Superior temporal gyrus (tissue), 1 donor: Measurements from ENCODE around the gene ISX.

Experiments used
- DNase-seq: peaks from one replicate; pipeline ENCODE4 v3.0.0-alpha.2; 2016; ENCODE audit errors: extremely low spot score

ISX gene

GRCh38 chr22:35111244-35111643, 45.3 kb downstream of the ISX start:
- no peak for DNase-seq

GRCh38 chr22:35113341-35113740, 47.4 kb downstream of the ISX start:
- DNase-seq = no peak

GRCh38 chr22:35114131-35114980, 48.4 kb downstream of the ISX start:
- no peak for DNase-seq

GRCh38 chr22:35115515-35115914, 49.6 kb downstream of the ISX start:
- DNase-seq = no peak

GRCh38 chr22:35116269-35116668, 50.3 kb downstream of the ISX start:
- no peak for DNase-seq

- DNase-seq = no peak
Observed at GRCh38 chr22:35116817-35117216, 50.9 kb downstream of the ISX start.

GRCh38 chr22:35119494-35119893, 53.5 kb downstream of the ISX start:
- DNase-seq = no peak

GRCh38 chr22:35124691-35125219, 58.8 kb downstream of the ISX start:
- DNase-seq = no peak

- DNase-seq = no peak
Observed at GRCh38 chr22:35126993-35127392, 61.0 kb downstream of the ISX start.

- no peak for DNase-seq
Observed at GRCh38 chr22:35128637-35129036, 62.7 kb downstream of the ISX start.

- DNase-seq = no peak
Observed at GRCh38 chr22:35131525-35132000, 65.6 kb downstream of the ISX start.

GRCh38 chr22:35132568-35132967, 66.6 kb downstream of the ISX start:
- DNase-seq = no peak

GRCh38 chr22:35133702-35134380, 67.9 kb downstream of the ISX start:
- DNase-seq = no peak

GRCh38 chr22:35134637-35135036, 68.7 kb downstream of the ISX start:
- no peak for DNase-seq

- no peak for DNase-seq
Observed at GRCh38 chr22:35135165-35135564, 69.2 kb downstream of the ISX start.
